Parathyroid adenoma (tissue), 2 donors: ENCODE results near the gene SNX8.
A peak's percentile ranks its signal among the peaks of the same experiment; 100 is the strongest.

Source experiments
- H2AFZ ChIP-seq: fragments of 300-600 bp; sonication (generic); one replicate; pipeline ENCODE4 v1.7.0; 2017; ENCODE audit warnings: antibody characterized with exemption, mild to moderate bottlenecking
- H3K27ac ChIP-seq: fragments of 300-600 bp; sonication (generic); one replicate; pipeline ENCODE4 v1.7.0; 2017
- H3K27me3 ChIP-seq: fragments of 300-600 bp; sonication (generic); one replicate; pipeline ENCODE4 v1.7.0; 2017; ENCODE audit warnings: low read length; ENCODE audit not compliant: control insufficient read depth, insufficient read depth
- H3K36me3 ChIP-seq: fragments of 300-600 bp; sonication (generic); one replicate; pipeline ENCODE4 v1.7.0; 2017; ENCODE audit warnings: low read length; ENCODE audit not compliant: control insufficient read depth, insufficient read depth
- H3K4me1 ChIP-seq: fragments of 300-600 bp; sonication (generic); one replicate; pipeline ENCODE4 v1.7.0; 2017; ENCODE audit warnings: control low read depth
- H3K4me2 ChIP-seq: fragments of 300-600 bp; sonication (generic); one replicate; pipeline ENCODE4 v1.7.0; 2017; ENCODE audit warnings: low read length
- H3K4me3 ChIP-seq: fragments of 300-600 bp; sonication (generic); one replicate; pipeline ENCODE4 v1.7.0; 2017; ENCODE audit warnings: low read depth, low read length
- H3K79me2 ChIP-seq: fragments of 300-600 bp; sonication (generic); one replicate; pipeline ENCODE4 v1.7.0; 2017; ENCODE audit warnings: control low read depth
- H3K9ac ChIP-seq: fragments of 300-600 bp; sonication (generic); one replicate; pipeline ENCODE4 v1.7.0; 2017; ENCODE audit warnings: mild to moderate bottlenecking
- H3K9me3 ChIP-seq: fragments of 300-600 bp; sonication (generic); one replicate; pipeline ENCODE4 v1.7.0; 2017; ENCODE audit warnings: low read length; ENCODE audit not compliant: control insufficient read depth
- CTCF ChIP-seq: fragments of 300-600 bp; sonication (generic); IDR thresholded peaks from one replicate; pipeline ENCODE4 v1.7.0; 2017; ENCODE audit warnings: antibody characterized with exemption, mild to moderate bottlenecking
- donor health status: primary hyperparathyroidism.

Gene SNX8

GRCh38 chr7:2354186-2354938 is 40.1 kb upstream of the SNX8 start, which contains the start of gene EIF3B:
Gene EIF3B, plus strand, starts transcription at chr7:2354827. Its CDS starts 95 bp downstream, at chr7:2354922.
- Histone ChIP-seq H3K27ac (peak within 1 kb of the TSS; percentile 98), H3K27me3 (no peaks in the 10 kb centered on the region), H3K9ac (peak within 1 kb of the TSS; percentile 95), H3K9me3 (no peaks in the 10 kb centered on the region), H3K79me2 (peaks cover 42% of the 10 kb centered on the region), H3K4me2 (peak within 1 kb of the TSS; percentile 98), H2AFZ (peak within 1 kb of the TSS; percentile 99), H3K4me1 (peaks cover 6% of the 10 kb centered on the region), H3K36me3 (no peaks in the 10 kb centered on the region), H3K4me3 (peak within 1 kb of the TSS; percentile 85)
- TF ChIP-seq CTCF, result no peak

- Histone ChIP-seq H3K27me3 (no peaks in the 10 kb centered on the region), H3K4me1 (peaks cover 6% of the 10 kb centered on the region), H2AFZ (peak overlapping the region; percentile 99)
These were observed 39.6 kb upstream of the SNX8 start for GRCh38 chr7:2353936-2354185.

GRCh38 chr7:2353113-2353935 is 39.1 kb upstream of the SNX8 start:
- Histone ChIP-seq H3K9ac (no peak overlapping the region), H3K4me2 (peak overlapping the region; percentile 98), H3K27ac (peak overlapping the region; percentile 98), H3K36me3 (no peaks in the 10 kb centered on the region), H2AFZ (peak overlapping the region; percentile 99), H3K4me1 (peaks cover 6% of the 10 kb centered on the region), H3K79me2 (peaks cover 31% of the 10 kb centered on the region), H3K4me3 (peak overlapping the region; percentile 85), H3K27me3 (no peaks in the 10 kb centered on the region), H3K9me3 (no peaks in the 10 kb centered on the region)
- TF ChIP-seq CTCF, result no peak

More at GRCh38 chr7:2353936-2354185, 39.6 kb upstream of the SNX8 start:
- H3K4me2 ChIP-seq, result peak overlapping the region; percentile 98
- H3K79me2 ChIP-seq, result peaks cover 37% of the 10 kb centered on the region
- peak overlapping the region; percentile 85 for H3K4me3 ChIP-seq
- H3K36me3 ChIP-seq, result no peaks in the 10 kb centered on the region
- H3K27ac ChIP-seq, result peak overlapping the region; percentile 98
- peak overlapping the region; percentile 95 for H3K9ac ChIP-seq
- TF ChIP-seq CTCF, result peak; percentile 9
- H3K9me3 ChIP-seq, result no peaks in the 10 kb centered on the region

- Histone ChIP-seq H2AFZ (no peak overlapping the region), H3K27me3 (no peaks in the 10 kb centered on the region), H3K27ac (no peak overlapping the region), H3K36me3 (no peaks in the 10 kb centered on the region), H3K9ac (no peak overlapping the region), H3K4me1 (peaks cover 2% of the 10 kb centered on the region), H3K4me3 (no peak overlapping the region), H3K4me2 (no peak overlapping the region), H3K79me2 (peaks cover 13% of the 10 kb centered on the region), H3K9me3 (no peaks in the 10 kb centered on the region)
- TF ChIP-seq CTCF, result no peak
These were observed 36.6 kb upstream of the SNX8 start for GRCh38 chr7:2350861-2351260.
